Spleen (tissue), 7 donors: ENCODE results near the gene CDC42BPB.
A peak's percentile ranks its signal among the peaks of the same experiment; 100 is the strongest.

Experiments used
- POLR2AphosphoS5 ChIP-seq, 3 donors: sonication (generic); formaldehyde crosslinking; IDR thresholded peaks; one replicate each; pipeline ENCODE4 v1.5.1; 2017; ENCODE audit warnings: antibody characterized with exemption in 3 of 3
- TF ChIP-seq, protein P1 (sequence below), 11 experiments: fragments of 200-600 bp in 7 of 11; fragments of 450-650 bp in 4 of 11; sonication (generic) in 4 of 11; IDR thresholded peaks in 8 of 11; conservative IDR thresholded peaks in 3 of 11; 1 replicate in 7 of 11; 2 replicates in 4 of 11; pipeline versions ENCODE4 v1.4.0 to v1.8.0; 2016 to 2021; ENCODE audit warnings: antibody characterized with exemption in 11 of 11, inconsistent platforms in 4 of 11, mild to moderate bottlenecking in 1 of 11
- donor health status: DM: no; HTN: no; CAD: no; lungs with moderate emphysema.
- donor health status: DM: no; HTN: no; CAD: no.
- donor health status: DM: no; HTN: no; CAD: no.

DNA sequence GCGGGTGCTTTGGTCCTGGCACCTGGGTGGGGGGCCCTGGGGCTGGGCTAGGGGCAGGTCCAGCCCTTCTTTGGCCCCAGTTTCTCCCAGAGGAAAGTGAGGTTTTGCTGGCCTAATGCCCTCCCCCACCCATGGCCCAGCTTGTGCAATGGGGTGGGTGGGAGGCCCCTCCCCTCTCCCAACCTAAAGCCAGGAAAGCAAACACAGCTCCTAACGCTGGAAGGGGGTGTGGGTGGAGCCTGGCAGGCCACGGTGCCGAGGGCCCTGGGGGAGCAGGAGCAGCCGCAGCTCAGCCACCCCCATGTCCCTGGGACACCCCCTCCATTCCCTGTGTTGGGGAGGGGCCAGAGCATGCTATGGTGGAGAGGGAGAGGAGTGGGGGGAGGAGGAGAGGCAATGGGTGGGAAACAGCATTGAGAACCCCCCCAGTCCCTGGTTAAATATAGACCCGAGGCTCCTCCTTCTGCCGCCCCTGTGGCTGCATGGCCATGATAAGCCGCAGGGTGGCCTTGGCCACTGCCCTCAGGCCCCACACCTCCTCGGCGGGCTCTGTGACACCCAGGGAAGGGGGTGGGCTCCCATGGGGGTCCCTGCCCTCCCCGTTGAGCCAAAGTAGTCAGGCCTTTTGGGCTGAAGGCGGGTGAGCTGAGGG, 41.9 kb upstream of the CDC42BPB start:
- TF ChIP-seq POLR2AphosphoS5 (IDR thresholded peaks at IDR 0.05) = no peak
- TF ChIP-seq, protein P1, sequence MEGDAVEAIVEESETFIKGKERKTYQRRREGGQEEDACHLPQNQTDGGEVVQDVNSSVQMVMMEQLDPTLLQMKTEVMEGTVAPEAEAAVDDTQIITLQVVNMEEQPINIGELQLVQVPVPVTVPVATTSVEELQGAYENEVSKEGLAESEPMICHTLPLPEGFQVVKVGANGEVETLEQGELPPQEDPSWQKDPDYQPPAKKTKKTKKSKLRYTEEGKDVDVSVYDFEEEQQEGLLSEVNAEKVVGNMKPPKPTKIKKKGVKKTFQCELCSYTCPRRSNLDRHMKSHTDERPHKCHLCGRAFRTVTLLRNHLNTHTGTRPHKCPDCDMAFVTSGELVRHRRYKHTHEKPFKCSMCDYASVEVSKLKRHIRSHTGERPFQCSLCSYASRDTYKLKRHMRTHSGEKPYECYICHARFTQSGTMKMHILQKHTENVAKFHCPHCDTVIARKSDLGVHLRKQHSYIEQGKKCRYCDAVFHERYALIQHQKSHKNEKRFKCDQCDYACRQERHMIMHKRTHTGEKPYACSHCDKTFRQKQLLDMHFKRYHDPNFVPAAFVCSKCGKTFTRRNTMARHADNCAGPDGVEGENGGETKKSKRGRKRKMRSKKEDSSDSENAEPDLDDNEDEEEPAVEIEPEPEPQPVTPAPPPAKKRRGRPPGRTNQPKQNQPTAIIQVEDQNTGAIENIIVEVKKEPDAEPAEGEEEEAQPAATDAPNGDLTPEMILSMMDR (IDR thresholded peaks at IDR 0.05 in 8 of 11, conservative IDR thresholded peaks at IDR 0.05 in 3 of 11) = peak in 1 of 11 experiments; percentile 7
